ENCODE data around the gene KRTAP9-4. TPM values are rescaled to one million over a fixed set of nuclear protein-coding genes. Genes with fewer than 3 reads are reported as not detected.
"Not testable (repeated sequence)": the region's sequence is repeated elsewhere in the genome, so short reads cannot be mapped to it uniquely, and the experiment has no call there.

The KRTAP9-4 gene
- not detected in 2 replicates for total RNA-seq (2014; rRNA removed; shearing (Covaris generic); ENCODE audit: low replicate concordance)

GRCh38 chr17:41249637-41250240 is at the start of gene KRTAP9-4:
Gene KRTAP9-4 (plus strand): TSS chr17:41249687. CDS start chr17:41249721, 34 bp downstream.
- not testable (repeated sequence) for H3K36me3 ChIP-seq, H3K27me3 ChIP-seq, DNase-seq, H3K9me3 ChIP-seq, H3K4me3 ChIP-seq

GRCh38 chr17:41211845-41212466 is 37.5 kb upstream of the KRTAP9-4 start:
- peaks cover 4% of the 10 kb centered on the region; the same call in 1 of the 2 replicates for H3K9me3 ChIP-seq
- H3K27me3 ChIP-seq = no peaks in the 10 kb centered on the region
- no peaks in the 10 kb centered on the region for H3K36me3 ChIP-seq
- DNase-seq = no peak
- no peak overlapping the region for H3K4me3 ChIP-seq

- DNase-seq = peak; percentile 69
- peaks cover 3% of the 10 kb centered on the region; the same call in 1 of the 2 replicates for H3K9me3 ChIP-seq
These were observed 36.8 kb upstream of the KRTAP9-4 start for GRCh38 chr17:41212524-41213169.

GRCh38 chr17:41215681-41216080 is 33.8 kb upstream of the KRTAP9-4 start:
- no peak overlapping the region for H3K4me3 ChIP-seq
- H3K9me3 ChIP-seq = peaks cover 6% of the 10 kb centered on the region; the same call in 1 of the 2 replicates
- no peaks in the 10 kb centered on the region for H3K27me3 ChIP-seq
- no peaks in the 10 kb centered on the region for H3K36me3 ChIP-seq
- DNase-seq = no peak

More at GRCh38 chr17:41212524-41213169, 36.8 kb upstream of the KRTAP9-4 start:
- Histone ChIP-seq H3K27me3 (no peaks in the 10 kb centered on the region), H3K36me3 (no peaks in the 10 kb centered on the region), H3K4me3 (no peak overlapping the region)

GRCh38 chr17:41223821-41224220 is 25.7 kb upstream of the KRTAP9-4 start:
- H3K4me3 ChIP-seq = no peak overlapping the region
- H3K9me3 ChIP-seq = peaks cover 3% of the 10 kb centered on the region; the same call in 1 of the 2 replicates
- no peaks in the 10 kb centered on the region for H3K27me3 ChIP-seq
- no peaks in the 10 kb centered on the region for H3K36me3 ChIP-seq
- DNase-seq = no peak

GRCh38 chr17:41226051-41226450 is 23.4 kb upstream of the KRTAP9-4 start:
- H3K4me3 ChIP-seq = no peak overlapping the region
- no peaks in the 10 kb centered on the region for H3K27me3 ChIP-seq
- no peaks in the 10 kb centered on the region for H3K36me3 ChIP-seq
- DNase-seq = no peak
- H3K9me3 ChIP-seq = no peaks in the 10 kb centered on the region; the same call in 1 of the 2 replicates

GRCh38 chr17:41226598-41227095 is 22.8 kb upstream of the KRTAP9-4 start, which contains the start of gene KRTAP9-2:
Gene KRTAP9-2 (plus strand): TSS chr17:41226648. CDS start chr17:41226655, 7 bp downstream.
- H3K36me3 ChIP-seq, H3K9me3 ChIP-seq, H3K27me3 ChIP-seq, DNase-seq, H3K4me3 ChIP-seq: not testable (repeated sequence)

- no peak for DNase-seq
- Histone ChIP-seq H3K27me3 (no peaks in the 10 kb centered on the region), H3K9me3 (no peaks in the 10 kb centered on the region; the same call in 1 of the 2 replicates), H3K4me3 (no peak overlapping the region), H3K36me3 (no peaks in the 10 kb centered on the region)
These were observed 19.4 kb upstream of the KRTAP9-4 start for GRCh38 chr17:41230094-41230493.

- DNase-seq = no peak
- H3K27me3 ChIP-seq = no peaks in the 10 kb centered on the region
- no peak overlapping the region for H3K4me3 ChIP-seq
- no peaks in the 10 kb centered on the region for H3K36me3 ChIP-seq
- no peaks in the 10 kb centered on the region for H3K9me3 ChIP-seq
These were observed 17.8 kb upstream of the KRTAP9-4 start for GRCh38 chr17:41231731-41232130.

GRCh38 chr17:41232399-41233105 is 16.9 kb upstream of the KRTAP9-4 start, which contains the start of gene KRTAP9-3:
Gene KRTAP9-3 (plus strand): TSS chr17:41232449. CDS start chr17:41232502, 53 bp downstream.
- H3K9me3 ChIP-seq, H3K27me3 ChIP-seq, H3K4me3 ChIP-seq, H3K36me3 ChIP-seq, DNase-seq: not testable (repeated sequence)

GRCh38 chr17:41237116-41237515 is 12.4 kb upstream of the KRTAP9-4 start:
- H3K27me3 ChIP-seq, H3K4me3 ChIP-seq, DNase-seq, H3K36me3 ChIP-seq, H3K9me3 ChIP-seq: not testable (repeated sequence)

- DNase-seq, H3K36me3 ChIP-seq, H3K27me3 ChIP-seq, H3K9me3 ChIP-seq, H3K4me3 ChIP-seq: not testable (repeated sequence)
These were observed 11.5 kb upstream of the KRTAP9-4 start, which contains the start of gene KRTAP9-8 for GRCh38 chr17:41237949-41238437. Gene KRTAP9-8 (plus strand): TSS chr17:41237999. CDS start chr17:41238052, 53 bp downstream.

- not testable (repeated sequence) for DNase-seq
These were observed 2.3 kb upstream of the KRTAP9-4 start for GRCh38 chr17:41246995-41247787.

GRCh38 chr17:41251261-41251660 is 1.8 kb downstream of the KRTAP9-4 start:
- Histone ChIP-seq H3K4me3 (no peak overlapping the region), H3K27me3 (no peaks in the 10 kb centered on the region), H3K36me3 (no peaks in the 10 kb centered on the region), H3K9me3 (no peaks in the 10 kb centered on the region)
- DNase-seq = no peak

More at GRCh38 chr17:41246995-41247787, 2.3 kb upstream of the KRTAP9-4 start:
- H3K9me3 ChIP-seq, H3K4me3 ChIP-seq, H3K36me3 ChIP-seq, H3K27me3 ChIP-seq: not testable (repeated sequence)

GRCh38 chr17:41254861-41255260 is 5.4 kb downstream of the KRTAP9-4 start:
- no peak for DNase-seq
- Histone ChIP-seq H3K4me3 (no peak overlapping the region), H3K9me3 (no peaks in the 10 kb centered on the region), H3K36me3 (no peaks in the 10 kb centered on the region), H3K27me3 (no peaks in the 10 kb centered on the region)
